Measurements from ENCODE around the gene HAL.

Gene HAL

DNA sequence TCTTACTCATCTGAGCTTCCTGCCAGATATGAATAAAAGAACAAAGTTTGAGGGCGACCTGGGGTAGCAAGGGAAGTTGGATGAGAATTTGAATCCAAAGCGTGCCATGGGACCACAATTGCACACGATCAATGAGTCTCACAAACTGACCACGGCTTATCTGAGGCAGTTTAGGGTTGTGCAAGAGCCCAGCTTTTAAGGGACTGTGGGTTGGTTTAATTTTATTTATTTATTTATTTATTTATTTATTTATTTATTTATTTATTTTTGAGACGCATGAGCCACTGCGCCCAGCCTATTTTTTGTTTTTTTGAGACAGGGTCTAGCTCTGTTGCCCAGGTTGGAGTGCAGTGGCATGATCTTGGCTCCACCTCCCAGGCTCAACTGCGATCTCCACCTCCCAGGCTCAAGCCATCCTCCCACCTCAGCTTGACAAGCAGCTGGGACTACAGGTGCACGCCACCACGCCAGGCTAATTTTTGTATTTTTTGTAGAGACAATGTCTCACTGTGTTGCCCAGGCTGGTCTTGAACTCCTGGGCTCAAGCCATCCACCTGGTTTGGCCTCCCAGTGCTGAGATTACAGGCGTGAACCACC is 51.9 kb downstream of the HAL start (continued):
- TF ChIP-seq, protein P1, sequence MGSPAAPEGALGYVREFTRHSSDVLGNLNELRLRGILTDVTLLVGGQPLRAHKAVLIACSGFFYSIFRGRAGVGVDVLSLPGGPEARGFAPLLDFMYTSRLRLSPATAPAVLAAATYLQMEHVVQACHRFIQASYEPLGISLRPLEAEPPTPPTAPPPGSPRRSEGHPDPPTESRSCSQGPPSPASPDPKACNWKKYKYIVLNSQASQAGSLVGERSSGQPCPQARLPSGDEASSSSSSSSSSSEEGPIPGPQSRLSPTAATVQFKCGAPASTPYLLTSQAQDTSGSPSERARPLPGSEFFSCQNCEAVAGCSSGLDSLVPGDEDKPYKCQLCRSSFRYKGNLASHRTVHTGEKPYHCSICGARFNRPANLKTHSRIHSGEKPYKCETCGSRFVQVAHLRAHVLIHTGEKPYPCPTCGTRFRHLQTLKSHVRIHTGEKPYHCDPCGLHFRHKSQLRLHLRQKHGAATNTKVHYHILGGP (tag by site-specific recombination; IDR thresholded peaks at IDR 0.05): no peak
- TF ChIP-seq ZNF596 (tag by site-specific recombination; IDR thresholded peaks at IDR 0.05) (no peak), ZNF324 (tag by site-specific recombination; IDR thresholded peaks at IDR 0.05) (no peak), ZNF558 (tag by site-specific recombination; IDR thresholded peaks at IDR 0.05) (peak; percentile 86), ZXDB (tag by site-specific recombination; IDR thresholded peaks at IDR 0.05) (peak; percentile 75), ZFHX2 (tag by site-specific recombination; conservative IDR thresholded peaks at IDR 0.05) (no peak), MZF1 (tag by site-specific recombination; IDR thresholded peaks at IDR 0.05; ENCODE audit: borderline replicate concordance) (peak; percentile 47; the same call in 1 of the 2 replicates), WT1 (tag by site-specific recombination; IDR thresholded peaks at IDR 0.05) (peak; percentile 38; the same call in 1 of the 2 replicates), ZNF335 (tag by site-specific recombination; conservative IDR thresholded peaks at IDR 0.05) (no peak), ZNF202 (tag by site-specific recombination; IDR thresholded peaks at IDR 0.05; ENCODE audit: borderline replicate concordance) (peak; percentile 60; the same call in 1 of the 2 replicates), ZNF10 (tag by site-specific recombination; IDR thresholded peaks at IDR 0.05) (0 out of 2 replicates have a peak, but pooled peaks have one; percentile 12), RBAK (tag by site-specific recombination; IDR thresholded peaks at IDR 0.05) (peak; percentile 57; the same call in 1 of the 2 replicates), ZNF76 (tag by site-specific recombination; IDR thresholded peaks at IDR 0.05; ENCODE audit: borderline replicate concordance, low read depth) (no peak), ZNF433 (tag by site-specific recombination; IDR thresholded peaks at IDR 0.05; ENCODE audit: low read depth) (peak; percentile 90), ZBTB1 (tag by site-specific recombination; IDR thresholded peaks at IDR 0.05) (0 out of 2 replicates have a peak, but pooled peaks have one; percentile 82), ZBTB8A (tag by site-specific recombination; IDR thresholded peaks at IDR 0.05) (peak; percentile 74), ZFP3 (tag by site-specific recombination; IDR thresholded peaks at IDR 0.05; ENCODE audit: low read depth) (peak; percentile 38; the same call in 1 of the 2 replicates), SP7 (tag by site-specific recombination; IDR thresholded peaks at IDR 0.05) (no peak), GLI2 (tag by site-specific recombination; IDR thresholded peaks at IDR 0.05; ENCODE audit: borderline replicate concordance, low read depth) (peak; percentile 56; the same call in 1 of the 2 replicates), ZNF654 (tag by site-specific recombination; IDR thresholded peaks at IDR 0.05; ENCODE audit: low read depth) (peak; percentile 43), ZNF394 (tag by site-specific recombination; IDR thresholded peaks at IDR 0.05; ENCODE audit: borderline replicate concordance) (peak; percentile 96), ZNF600 (tag by site-specific recombination; IDR thresholded peaks at IDR 0.05) (no peak), ZNF223 (tag by site-specific recombination; IDR thresholded peaks at IDR 0.05) (peak; percentile 58; the same call in 1 of the 2 replicates), KLF7 (tag by site-specific recombination; IDR thresholded peaks at IDR 0.05; ENCODE audit: borderline replicate concordance) (peak; percentile 38; the same call in 1 of the 2 replicates), ZNF266 (tag by site-specific recombination; IDR thresholded peaks at IDR 0.05; ENCODE audit: low read depth) (peak; percentile 82), ZNF23 (tag by site-specific recombination; IDR thresholded peaks at IDR 0.05; ENCODE audit: borderline replicate concordance) (no peak), ZNF501 (tag by site-specific recombination; IDR thresholded peaks at IDR 0.05) (peak; percentile 55; the same call in 1 of the 2 replicates), ZBTB21 (tag by site-specific recombination; IDR thresholded peaks at IDR 0.05) (peak; percentile 73), MYNN (tag by site-specific recombination; IDR thresholded peaks at IDR 0.05; ENCODE audit: borderline replicate concordance) (peak; percentile 34; the same call in 1 of the 2 replicates)
- TF ChIP-seq, protein P2, sequence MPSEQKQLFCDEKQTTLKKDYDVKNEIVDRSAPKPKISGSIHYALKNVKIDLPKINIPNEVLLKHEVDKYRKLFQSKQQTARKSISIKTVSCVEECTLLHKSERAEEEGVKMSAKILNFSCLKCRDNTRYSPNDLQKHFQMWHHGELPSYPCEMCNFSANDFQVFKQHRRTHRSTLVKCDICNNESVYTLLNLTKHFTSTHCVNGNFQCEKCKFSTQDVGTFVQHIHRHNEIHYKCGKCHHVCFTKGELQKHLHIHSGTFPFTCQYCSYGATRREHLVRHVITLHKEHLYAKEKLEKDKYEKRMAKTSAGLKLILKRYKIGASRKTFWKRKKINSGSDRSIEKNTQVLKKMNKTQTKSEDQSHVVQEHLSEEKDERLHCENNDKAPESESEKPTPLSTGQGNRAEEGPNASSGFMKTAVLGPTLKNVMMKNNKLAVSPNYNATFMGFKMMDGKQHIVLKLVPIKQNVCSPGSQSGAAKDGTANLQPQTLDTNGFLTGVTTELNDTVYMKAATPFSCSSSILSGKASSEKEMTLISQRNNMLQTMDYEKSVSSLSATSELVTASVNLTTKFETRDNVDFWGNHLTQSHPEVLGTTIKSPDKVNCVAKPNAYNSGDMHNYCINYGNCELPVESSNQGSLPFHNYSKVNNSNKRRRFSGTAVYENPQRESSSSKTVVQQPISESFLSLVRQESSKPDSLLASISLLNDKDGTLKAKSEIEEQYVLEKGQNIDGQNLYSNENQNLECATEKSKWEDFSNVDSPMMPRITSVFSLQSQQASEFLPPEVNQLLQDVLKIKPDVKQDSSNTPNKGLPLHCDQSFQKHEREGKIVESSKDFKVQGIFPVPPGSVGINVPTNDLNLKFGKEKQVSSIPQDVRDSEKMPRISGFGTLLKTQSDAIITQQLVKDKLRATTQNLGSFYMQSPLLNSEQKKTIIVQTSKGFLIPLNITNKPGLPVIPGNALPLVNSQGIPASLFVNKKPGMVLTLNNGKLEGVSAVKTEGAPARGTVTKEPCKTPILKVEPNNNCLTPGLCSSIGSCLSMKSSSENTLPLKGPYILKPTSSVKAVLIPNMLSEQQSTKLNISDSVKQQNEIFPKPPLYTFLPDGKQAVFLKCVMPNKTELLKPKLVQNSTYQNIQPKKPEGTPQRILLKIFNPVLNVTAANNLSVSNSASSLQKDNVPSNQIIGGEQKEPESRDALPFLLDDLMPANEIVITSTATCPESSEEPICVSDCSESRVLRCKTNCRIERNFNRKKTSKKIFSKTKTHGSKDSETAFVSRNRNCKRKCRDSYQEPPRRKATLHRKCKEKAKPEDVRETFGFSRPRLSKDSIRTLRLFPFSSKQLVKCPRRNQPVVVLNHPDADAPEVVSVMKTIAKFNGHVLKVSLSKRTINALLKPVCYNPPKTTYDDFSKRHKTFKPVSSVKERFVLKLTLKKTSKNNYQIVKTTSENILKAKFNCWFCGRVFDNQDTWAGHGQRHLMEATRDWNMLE (tag by site-specific recombination; conservative IDR thresholded peaks at IDR 0.05; ENCODE audit: low read depth): peak; percentile 95
- TF ChIP-seq, protein P3, sequence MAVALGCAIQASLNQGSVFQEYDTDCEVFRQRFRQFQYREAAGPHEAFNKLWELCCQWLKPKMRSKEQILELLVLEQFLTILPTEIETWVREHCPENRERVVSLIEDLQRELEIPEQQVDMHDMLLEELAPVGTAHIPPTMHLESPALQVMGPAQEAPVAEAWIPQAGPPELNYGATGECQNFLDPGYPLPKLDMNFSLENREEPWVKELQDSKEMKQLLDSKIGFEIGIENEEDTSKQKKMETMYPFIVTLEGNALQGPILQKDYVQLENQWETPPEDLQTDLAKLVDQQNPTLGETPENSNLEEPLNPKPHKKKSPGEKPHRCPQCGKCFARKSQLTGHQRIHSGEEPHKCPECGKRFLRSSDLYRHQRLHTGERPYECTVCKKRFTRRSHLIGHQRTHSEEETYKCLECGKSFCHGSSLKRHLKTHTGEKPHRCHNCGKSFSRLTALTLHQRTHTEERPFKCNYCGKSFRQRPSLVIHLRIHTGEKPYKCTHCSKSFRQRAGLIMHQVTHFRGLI (tag by site-specific recombination; IDR thresholded peaks at IDR 0.05): no peak
- TF ChIP-seq, protein P4, sequence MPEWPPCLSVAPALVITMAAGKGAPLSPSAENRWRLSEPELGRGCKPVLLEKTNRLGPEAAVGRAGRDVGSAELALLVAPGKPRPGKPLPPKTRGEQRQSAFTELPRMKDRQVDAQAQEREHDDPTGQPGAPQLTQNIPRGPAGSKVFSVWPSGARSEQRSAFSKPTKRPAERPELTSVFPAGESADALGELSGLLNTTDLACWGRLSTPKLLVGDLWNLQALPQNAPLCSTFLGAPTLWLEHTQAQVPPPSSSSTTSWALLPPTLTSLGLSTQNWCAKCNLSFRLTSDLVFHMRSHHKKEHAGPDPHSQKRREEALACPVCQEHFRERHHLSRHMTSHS (tag by site-specific recombination; IDR thresholded peaks at IDR 0.05): no peak
